Stimulated activated CD4-positive, alpha-beta T cell treated with anti-CD3 and anti-CD28 coated beads, Interleukin-4, amount 100 ng/mL, for 1 hour (primary cell): ENCODE results near the gene ANXA10.
A peak's percentile ranks its signal among the peaks of the same experiment; 100 is the strongest.
"Not testable (repeated sequence)": the region's sequence is repeated elsewhere in the genome, so short reads cannot be mapped to it uniquely, and the experiment has no call there.

ENCODE experiments used
- DNase-seq: peaks from one replicate; pipeline ENCODE4 v3.0.0-alpha.2; 2020

Gene ANXA10

DNA sequence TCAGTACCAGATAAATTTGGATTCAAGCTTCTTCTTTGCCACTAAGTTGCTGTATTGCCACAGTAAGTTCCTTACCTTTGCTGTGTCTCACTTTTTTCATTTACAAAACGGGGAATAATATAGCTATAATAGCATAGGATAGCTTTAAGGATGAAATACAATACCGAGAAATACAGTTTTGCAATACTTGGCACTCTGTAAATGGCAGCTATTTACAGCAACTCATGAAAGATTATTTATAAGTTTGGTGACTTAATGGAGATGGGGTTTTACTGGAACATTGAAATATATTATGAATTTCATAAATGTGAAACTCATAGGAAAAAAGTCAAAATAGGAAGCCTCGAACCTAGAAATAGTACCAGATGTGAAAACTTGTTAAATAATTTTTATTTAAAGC, 27.6 kb downstream of the ANXA10 start:
- DNase-seq: no peak

DNA sequence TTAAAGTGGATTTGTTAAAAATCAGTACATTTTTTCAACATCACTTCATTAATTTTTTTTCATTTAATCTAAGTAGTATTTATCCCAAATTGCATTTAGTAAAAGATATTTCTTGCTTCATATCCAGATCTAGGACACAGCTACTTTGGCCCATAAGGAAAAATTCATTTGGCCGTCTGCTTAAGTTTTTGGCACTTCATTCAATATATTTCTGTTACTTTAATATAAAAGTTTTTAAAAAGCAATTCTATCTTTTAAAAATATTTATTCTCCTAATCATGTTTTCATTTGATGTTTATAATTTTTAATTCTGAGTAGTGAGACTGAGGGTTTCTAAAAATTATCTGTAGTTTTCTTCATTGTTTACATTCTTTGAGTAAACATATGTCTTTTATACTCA, 28.5 kb downstream of the ANXA10 start:
- no peak for DNase-seq

DNA sequence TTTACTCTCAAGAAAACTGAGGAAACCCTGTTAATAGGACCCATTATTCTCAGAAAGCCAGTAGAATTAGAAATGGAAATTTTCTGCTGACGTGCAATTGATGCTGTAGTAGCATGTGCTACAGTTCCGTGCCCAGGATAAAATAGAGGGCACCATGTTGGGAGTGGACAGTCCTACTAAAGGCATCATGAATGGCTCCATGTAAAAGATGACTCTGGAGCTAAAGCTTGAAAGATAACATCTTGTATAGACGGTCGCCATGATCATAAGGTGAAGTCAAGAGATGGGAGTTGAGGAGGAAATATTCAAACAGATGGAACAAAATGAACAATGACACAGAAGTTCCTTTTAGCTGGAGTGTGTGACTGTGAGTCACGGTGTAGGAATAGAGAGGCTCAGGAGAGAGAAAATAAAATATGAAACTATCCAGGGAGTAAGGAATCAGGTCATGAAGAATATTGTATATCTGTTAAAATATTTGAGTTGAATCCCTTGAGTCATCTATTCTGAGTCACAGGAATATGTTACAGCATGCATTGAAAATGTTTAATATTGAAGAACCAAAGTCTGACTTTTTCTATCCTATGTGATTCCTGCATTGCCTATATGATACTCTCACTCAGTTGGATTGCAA, 31.8 kb downstream of the ANXA10 start:
- no peak for DNase-seq

DNA sequence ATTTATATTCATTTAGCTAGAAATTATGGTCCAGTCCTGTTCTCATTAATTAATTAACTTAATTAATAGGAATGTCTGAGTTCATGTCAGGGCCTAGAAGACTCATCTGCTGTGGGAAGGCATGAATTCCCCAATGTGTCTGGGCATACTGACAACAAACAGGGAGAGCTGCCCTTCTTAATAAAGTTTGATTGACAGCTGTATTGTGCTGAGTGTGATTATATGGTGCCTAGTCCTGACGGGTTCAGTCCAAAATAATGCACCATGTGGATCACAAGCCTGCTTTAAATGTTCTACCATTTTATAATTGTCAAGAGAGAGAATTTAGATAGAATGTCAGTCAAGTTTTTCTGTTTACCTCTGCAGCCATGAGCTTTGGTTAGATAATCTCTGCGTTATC, 34.6 kb downstream of the ANXA10 start:
- no peak for DNase-seq

DNA sequence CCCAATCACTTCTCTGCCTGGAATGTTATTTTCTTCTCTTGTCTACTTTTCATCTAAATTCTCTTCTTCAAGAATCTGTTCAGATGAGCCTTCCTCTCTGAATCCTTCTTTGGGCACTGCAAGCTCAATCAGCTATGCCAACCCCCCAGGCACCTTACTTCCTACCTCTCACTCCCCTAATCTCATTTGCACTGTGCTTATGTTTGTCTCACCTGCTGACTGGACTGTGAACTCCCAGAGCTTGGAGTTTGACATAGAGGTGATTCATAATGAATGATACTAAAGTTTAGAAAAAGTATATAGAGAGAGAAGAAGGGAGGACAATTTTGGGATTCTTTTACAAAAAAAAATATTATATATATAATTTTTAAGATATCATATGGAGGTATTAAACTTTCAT, 36.3 kb downstream of the ANXA10 start:
- no peak for DNase-seq

DNA sequence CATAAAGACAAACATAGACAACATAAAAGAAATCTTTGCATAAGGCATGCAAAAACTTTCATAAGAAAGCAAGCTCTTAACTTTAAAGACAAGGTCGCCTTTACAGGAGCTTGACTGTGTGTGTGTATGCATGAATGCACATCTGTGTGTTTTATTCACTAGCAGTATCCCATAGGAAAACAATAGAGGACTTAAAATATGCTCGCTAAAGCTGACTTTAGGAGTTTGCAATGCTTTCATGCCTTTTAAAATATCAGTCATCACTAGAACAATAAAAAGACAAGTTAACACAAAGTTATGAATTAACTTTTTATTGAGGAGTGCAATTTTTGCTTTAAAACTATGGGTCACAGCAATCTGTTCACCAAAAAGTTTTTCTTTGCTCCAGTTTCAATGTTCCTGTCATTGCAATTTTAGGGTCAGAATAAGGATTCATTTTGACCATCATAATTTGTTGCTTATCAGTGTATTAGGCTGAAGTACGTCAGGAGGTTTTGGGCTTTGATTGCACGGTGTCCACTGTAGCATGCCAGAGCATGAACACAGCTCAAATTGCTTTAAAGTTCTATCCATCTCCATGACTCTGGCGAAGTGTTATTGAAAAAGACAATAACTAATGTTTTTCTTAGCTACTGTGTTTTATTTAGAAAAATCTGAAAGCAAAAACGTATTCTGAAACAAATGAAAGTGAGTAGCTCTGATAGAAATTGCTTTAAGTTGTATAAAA, 36.9 kb downstream of the ANXA10 start:
- DNase-seq: no peak

DNA sequence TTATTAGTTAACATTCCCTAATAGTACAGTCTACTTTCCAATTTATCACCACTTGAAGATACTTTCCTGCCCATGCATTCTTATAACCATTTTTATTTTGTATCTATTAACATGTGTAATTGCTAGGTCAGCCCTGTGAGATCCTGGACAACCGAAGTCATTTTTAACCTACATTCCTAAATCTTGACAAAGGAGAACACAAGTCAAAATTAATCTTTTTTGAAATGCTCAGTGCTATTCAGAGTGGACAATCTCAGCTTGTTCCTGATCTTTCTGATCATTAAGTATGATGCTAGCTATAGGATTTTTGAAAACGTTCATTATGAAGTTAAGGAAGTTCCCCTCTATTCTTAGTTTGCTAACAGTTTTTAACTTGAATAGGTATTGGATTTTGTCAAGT, 37.5 kb downstream of the ANXA10 start:
- DNase-seq: no peak

DNA sequence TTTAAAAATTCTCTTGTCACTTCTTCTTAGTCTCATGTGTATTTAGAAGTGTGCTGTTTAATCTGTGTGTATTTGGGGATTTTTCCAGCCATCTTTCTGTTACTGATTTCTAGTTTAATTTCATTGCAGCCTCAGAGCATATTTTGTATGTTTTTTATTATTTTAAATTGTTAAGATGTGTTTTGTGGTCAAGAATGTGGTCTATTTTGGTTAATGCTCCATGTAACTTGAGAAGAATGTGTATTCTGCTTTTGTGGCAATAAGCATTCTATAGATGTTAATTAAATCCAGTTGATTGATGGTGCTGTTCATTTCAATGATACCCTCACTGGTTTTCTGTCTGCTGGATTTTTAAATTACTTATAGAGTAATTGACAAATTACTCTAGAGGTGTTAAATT, 38.9 kb downstream of the ANXA10 start:
- DNase-seq: no peak

DNA sequence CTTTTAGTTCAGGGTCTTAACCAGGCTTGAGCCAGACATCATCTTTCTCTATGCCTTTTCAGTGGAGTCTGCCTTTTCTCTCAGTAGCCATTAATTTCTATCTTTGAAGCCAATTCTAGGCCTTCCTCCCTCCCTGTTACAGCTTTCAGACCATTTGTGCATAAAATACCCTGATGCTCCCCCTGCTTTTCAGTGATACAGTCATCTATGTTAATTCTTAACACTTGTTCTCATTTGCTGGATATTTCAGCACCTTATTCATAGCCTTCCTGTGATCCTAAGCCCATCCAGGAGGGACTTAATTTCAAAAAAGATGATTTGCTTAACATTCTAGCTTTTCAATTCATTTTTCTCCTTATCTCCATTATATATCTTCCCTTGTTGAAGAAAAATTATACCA, 42.3 kb downstream of the ANXA10 start:
- DNase-seq: no peak

DNA sequence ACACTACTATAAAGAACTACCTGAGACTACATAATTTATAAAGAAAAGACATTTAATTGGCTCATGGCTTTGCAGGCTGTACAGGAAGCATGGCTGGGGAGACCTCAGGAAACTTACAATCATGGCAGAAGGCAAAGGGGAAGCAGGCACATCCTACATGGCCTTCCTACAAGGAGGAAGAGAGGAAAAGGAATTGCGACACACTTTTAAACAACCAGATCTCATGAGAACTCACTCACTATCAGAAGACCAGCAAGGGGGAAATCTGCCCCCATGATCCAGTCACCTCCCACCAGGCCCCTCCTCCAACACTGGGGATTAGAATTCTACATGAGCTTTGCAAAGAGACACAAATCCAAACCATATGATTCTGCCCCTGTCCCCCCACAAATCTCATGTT, 43.5 kb downstream of the ANXA10 start:
- not testable (repeated sequence) for DNase-seq

DNA sequence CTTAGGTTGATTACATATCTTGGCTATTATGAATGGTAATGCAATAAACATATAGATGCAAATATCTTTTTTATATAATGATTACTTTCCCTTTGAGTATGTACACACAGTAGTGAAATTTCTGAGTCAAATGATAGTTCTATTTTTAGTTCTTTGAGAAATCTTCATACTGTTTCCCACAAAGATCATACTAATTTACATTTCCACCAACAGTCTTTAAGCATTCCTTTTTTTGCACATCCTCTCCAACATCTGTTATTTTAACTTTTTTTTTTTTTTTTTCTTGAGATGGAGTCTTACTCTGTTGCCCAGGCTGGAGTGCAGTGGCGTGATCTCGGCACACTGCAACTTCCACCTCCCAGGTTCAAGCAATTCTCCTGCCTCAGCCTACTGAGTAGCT, 45.4 kb downstream of the ANXA10 start:
- DNase-seq: not testable (repeated sequence)

DNA sequence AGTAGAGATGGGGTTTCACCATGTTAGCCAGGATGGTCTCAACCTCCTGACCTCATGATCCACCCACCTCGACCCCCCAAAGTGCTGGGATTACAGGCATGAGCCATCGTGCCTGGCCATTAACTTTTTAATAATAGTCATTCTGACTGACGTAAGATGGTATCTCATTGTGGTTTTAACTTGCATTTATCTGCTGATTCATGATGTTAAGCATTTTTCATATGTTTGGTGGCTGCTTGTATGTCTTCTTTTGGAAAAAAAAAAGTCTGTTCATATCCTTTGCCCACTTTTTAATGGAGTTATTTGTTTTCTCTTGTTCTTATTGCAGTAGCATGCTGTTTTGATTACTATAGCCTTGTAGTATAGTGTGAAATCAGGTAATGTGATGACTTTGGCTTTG, 45.8 kb downstream of the ANXA10 start:
- DNase-seq: no peak

DNA sequence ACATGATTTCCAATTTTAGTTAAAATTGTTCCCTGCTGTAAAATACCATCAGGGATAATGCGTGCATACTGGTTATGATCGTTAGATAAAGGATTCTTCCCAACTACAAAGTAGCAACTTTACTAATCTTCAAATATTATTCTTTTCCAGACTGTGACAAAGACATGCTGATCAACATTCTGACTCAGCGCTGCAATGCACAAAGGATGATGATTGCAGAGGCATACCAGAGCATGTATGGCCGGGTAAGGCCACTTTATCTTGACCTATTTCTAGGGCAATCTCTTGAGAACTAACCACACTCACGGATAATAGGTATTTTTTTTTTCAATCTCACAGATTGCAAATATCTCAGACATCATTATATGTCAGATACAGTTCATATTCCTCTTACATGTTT, 47.0 kb downstream of the ANXA10 start:
- DNase-seq: no peak

DNA sequence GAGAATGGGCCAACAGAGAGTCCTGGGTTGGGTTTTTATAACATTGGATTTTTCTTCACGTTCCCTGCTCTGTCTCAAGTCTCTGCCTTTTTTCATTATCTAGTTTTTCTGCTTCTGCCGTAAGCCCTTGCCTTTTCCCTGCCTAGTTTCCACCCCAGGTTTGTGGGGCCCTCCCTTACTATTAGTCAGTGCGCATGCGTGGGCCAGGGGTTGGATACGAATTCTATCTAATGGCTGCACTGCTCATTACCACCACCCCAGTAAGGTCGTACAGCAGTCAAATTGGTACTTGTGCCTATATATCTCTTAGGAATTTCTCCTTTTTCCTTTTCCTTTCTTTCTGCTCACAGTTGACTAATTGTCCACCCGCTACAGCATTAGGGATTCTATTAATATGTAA, 49.4 kb downstream of the ANXA10 start:
- no peak for DNase-seq

DNA sequence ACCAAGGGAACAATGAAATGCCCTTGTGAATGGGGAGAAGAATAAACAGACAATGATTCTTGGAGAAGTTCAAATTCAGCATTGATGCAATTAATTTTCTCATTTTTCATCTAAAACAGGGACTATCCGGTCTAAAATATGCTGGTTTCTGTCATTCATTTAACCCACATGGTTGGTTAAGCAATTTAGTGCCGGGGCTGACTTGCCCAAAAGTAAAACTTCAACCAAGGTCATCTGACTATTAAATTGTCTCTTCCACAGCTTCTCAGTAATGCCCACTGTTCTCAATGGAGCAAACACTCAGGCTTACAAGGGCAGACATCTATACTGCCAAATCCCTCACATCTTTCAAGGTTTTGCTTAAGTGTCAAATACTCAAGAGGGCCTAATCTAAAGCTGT, 51.3 kb downstream of the ANXA10 start:
- DNase-seq: no peak

DNA sequence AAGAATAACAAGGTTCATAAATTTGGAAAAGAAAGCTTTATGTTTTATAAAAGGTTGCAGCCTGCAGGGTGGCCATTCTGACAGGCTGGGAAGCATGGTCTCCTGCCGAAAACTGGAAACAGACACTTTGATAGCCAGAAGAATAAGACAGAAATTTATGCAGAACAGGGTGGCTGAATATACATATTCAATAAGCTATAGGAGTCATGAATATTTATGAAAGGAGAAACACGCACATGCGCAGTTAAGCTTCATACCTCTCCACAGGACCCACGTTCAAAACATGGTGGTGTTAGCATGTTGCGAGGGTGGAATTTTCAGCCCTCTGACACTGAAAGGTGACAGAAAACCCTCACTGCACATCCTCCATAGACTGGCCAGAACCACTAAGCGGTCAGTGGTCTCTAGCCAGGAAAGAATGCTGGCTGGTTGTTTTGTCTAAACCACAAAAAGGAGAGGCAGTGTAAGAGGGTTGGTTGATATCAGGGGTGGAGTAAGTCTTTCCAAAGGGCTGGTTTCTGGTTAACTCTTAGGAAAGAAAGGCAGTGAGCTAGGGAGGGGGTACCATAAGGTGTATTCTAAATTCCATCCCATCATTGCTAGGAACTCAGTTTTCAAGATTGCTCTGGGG, 58.2 kb downstream of the ANXA10 start:
- no peak for DNase-seq

DNA sequence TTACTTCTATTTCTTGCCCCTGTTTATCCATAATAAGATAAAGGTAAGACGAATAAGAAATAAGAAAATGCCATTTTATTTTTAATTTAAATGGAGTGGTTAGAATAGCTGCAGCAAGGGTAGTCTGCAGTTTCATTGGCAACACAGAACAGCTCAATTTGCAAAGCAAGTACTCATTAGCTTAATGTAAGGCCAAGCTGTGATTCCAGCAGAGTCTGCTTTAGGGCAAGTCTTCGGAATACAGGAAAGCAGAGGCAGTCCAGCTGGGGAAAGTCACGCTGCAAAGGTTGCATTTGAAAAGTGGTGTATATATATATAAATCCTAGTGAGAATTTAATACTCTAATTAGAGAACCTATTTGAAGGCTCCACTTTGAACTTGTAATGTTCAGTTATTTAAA, 59.0 kb downstream of the ANXA10 start:
- no peak for DNase-seq

DNA sequence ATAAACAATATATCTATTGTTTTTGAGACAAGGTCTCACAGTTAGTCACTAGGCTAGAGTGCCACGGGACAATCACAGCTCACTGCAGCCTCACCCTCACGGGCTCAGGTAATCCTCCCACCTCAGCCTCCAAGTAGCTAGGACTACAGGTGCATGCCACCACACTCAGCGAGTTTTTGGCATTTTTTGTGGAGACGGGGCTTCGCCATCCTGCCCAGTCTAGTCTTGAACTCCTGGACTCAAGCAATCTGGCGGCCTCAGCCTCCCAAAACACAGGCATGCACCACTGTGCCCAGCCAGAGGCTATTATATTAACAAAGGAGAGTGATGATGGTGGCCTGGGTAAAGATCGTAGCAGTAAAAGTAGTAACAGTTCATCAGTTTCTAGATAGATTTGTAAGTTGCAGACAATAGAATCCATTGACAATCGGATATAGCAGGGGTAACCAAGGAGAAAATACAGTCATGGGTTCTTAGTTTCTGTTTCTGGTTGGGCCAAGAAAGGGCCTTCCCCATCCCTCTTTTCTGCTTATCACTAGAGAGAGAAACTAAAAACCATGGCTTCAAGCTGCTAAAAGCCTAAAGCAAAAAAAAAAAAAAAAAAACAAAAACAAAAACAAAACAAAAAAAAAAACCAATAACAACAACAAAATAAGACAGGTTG, 60.6 kb downstream of the ANXA10 start:
- DNase-seq: no peak

DNA sequence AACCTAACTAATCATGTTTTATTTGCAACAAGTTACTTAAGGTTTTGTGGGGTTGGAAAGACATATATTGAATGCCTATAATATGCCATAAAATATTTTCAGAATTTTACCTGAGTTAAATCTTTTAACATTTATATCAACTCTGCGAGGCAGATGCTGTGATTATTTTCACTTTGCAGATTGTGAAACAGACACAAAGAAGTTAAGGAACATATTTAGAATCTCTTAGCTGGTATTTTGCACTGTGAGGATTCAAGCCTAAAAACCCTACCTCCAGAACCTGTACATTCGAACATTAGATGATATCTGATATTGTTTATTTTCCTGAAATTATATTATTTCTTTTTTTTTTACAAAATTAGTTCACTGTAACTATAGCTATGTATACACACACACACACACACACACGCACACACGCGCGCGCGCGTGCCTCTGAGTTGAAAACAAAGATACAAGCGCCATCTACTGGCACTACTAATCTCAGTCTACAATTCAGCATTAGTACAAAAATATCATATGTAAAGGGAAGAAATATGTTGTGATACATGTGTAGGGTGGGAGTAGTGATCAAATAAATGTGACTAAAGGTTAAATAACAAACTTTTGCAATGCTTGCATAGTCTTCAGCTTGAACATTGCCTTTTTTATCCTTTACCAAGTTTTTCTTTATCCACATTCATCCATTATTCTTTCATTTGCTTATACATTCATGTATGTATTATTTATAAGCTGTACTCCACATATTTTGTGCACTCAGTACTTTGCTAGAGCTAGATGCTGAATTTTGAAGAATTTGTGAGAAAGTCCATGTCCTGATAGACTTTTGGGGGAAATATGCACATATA, 61.5 kb downstream of the ANXA10 start:
- DNase-seq: peak; percentile 57

DNA sequence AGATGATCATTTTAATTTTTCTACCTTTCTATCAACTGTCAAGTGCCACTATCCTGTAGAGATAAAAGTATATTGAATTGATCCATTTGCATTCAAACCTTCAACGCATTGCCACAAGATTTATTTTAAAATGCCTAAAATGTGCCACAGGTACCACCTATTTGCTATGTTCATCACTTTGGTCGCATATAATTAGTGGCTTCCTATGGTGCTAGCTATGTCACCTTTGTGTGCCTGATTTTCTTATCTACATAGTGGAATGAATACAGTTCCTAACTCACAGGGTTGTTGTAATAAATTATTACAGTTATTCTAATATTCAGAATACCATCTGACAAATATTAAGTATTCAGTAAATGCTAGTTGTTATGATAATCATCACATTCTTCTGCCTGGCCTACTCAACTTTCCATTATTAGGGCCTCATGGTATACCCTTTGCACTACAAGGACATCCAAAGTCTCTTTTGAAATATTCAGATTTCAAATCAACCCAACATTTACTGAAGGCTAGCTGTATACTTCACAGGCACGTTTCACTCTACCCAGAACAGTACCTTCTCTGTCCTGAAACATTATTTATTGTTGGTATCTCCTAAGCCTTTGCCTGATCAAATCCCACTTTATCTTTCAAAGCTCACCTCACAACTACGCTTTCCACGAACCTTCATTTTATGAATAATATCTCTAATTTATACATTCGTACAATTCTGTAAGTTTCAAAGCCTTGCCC, 62.4 kb downstream of the ANXA10 start:
- no peak for DNase-seq

DNA sequence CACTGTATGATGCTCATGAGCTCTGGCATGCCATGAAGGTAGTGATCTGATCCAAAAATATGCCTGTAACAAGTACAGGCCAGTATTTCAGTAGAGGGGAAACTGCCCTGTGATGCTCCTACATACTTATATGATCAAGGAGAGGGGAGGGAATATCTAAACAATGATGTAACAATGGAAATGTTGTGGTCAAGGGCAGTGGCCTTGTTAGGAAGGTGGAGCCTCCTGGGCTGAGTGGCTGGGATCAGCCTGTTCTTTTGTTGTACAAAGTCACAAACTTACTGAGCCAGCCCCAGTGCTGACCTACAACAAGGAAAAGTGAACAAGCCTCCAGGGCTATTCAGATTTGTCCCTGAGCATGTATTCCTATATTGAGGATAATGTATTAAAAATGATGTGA, 70.3 kb downstream of the ANXA10 start:
- DNase-seq: no peak

DNA sequence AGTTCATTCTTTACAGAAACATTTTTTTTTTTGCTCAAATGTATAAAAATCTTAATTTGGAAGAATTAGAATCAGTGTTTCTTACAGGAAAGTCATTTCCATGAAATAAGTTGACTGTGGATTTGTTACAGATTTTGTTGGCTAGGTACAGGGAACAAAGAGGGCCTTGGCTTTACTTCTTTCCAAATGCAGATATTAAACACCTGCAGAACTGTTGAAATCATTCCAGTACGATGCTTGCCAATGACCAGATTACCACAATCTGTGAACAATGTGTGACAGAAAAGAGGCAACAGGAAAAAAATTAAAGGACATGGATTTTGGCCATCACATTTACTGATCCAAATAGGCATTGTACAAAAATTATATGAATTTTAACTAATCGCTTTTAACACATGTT, 70.8 kb downstream of the ANXA10 start:
- DNase-seq: no peak
